ENCODE measurements around the gene ASPA. TPM values are rescaled to one million over a fixed set of nuclear protein-coding genes. Genes with fewer than 3 reads are reported as not detected.
"Not testable (repeated sequence)": the region's sequence is repeated elsewhere in the genome, so short reads cannot be mapped to it uniquely, and the experiment has no call there.

The ASPA gene
- total RNA-seq, 1 donor, result not detected

DNA sequence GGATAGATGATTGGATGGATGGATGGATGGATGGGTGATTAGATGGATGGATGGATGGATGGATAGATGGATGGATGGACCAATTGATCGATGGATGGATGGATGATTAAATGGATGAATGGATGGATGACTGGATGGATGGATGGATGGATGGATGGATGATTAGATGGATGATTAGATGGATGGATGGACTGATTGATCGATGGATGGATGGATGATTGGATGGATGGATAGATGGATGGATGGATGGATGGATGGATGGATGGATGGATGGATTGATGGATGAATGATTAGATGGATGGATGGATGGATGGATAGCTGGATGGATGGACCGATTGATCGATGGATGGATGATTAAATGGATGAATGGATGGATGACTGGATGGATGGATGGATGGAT lies 43.7 kb downstream of the ASPA start:
- H3K9me3 ChIP-seq (ENCODE audit: low read depth, low read length); H3K27me3 ChIP-seq (ENCODE audit: insufficient read depth, low read length); H3K4me3 ChIP-seq (ENCODE audit: low read length); H3K4me1 ChIP-seq (ENCODE audit: insufficient read depth, low read length): not testable (repeated sequence)

DNA sequence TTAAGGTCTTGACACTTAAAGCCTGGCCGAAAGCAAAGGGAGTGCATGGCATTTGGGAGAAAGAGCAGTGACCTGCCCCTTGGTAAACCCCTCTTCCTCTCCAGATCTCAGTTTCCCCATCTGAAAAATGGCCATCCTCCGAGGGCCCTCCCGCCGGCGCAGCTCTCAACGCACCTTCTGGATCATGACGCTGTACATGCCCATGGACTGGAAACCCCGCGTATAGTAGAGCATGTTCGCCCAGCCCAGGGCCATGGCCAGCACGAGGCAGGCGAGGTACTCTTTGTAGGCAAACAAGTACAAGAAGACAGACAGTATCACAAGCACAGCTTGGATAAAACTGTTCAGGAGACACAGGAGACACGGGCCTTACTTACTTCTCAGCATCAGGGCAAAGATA lies 48.2 kb downstream of the ASPA start:
- Histone ChIP-seq H3K27me3 (ENCODE audit: insufficient read depth, low read length) (no peaks in the 10 kb centered on the region), H3K4me1 (ENCODE audit: insufficient read depth, low read length) (no peaks in the 10 kb centered on the region), H3K9me3 (ENCODE audit: low read depth, low read length) (no peaks in the 10 kb centered on the region), H3K4me3 (ENCODE audit: low read length) (no peak overlapping the region)

DNA sequence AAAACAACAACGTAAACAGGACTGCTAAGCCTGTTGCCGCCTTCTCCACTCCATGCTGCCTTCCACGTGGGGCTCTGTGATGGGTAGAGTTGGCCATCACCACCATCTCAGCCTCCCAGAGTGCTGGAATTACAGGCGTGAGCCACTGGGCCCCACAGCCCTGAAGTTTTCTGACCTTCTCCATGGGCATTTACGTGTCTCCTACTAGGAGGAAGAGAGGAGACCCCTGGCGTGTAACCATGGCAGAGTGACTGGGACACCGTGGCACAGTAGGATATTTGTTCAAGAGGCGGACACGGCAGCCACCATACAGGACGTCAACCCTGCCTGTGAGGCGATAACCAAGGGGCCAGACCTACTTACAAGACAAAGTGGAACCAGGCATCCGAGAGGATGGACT lies 50.7 kb downstream of the ASPA start:
- Histone ChIP-seq H3K9me3 (ENCODE audit: low read depth, low read length) (no peaks in the 10 kb centered on the region), H3K27me3 (ENCODE audit: insufficient read depth, low read length) (no peaks in the 10 kb centered on the region), H3K4me1 (ENCODE audit: insufficient read depth, low read length) (no peaks in the 10 kb centered on the region), H3K4me3 (ENCODE audit: low read length) (no peak overlapping the region)

DNA sequence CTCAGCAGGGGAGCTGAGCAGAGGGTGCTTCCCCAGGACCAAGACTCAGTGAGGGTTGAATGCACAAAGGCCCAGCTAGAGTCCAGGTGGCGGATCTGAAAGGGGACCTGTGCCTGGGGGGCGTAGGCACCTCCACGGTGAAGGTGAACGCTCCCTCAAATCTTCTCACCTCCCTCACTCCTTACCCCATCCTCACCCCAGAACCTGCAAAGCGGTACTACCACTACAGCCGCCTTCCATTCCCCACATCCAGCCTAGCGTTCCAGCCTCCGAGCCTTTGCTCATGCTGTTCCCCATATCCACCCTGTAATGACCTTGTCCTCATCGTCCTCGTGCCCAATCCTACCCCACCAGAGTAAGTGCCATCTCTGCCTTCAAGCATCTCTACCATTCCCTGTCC lies 51.2 kb downstream of the ASPA start:
- H3K27me3 ChIP-seq (ENCODE audit: insufficient read depth, low read length), result no peaks in the 10 kb centered on the region
- H3K4me3 ChIP-seq (ENCODE audit: low read length), result no peak overlapping the region
- no peaks in the 10 kb centered on the region for H3K9me3 ChIP-seq (ENCODE audit: low read depth, low read length)
- H3K4me1 ChIP-seq (ENCODE audit: insufficient read depth, low read length), result no peaks in the 10 kb centered on the region

DNA sequence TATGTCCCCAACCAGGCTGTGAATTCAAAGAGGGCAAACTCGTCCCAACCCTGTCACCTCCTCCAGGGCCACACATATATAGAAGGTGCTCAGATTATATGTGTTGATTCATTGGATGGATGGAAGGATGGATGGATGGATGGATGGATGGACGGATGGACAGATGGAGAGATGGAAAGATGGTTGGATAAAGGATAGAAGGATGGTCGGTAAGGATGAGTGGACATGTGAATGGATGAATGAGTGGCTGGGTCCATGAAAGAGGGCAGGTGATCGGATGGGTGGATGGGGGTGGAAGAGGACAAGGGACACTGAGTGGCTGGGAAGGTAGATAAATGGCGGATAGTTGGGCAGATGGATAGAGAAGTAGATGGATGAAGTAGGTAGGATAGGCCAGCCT lies 51.7 kb downstream of the ASPA start:
- H3K27me3 ChIP-seq (ENCODE audit: insufficient read depth, low read length), result no peaks in the 10 kb centered on the region
- H3K4me3 ChIP-seq (ENCODE audit: low read length), result no peak overlapping the region
- no peaks in the 10 kb centered on the region for H3K4me1 ChIP-seq (ENCODE audit: insufficient read depth, low read length)

DNA sequence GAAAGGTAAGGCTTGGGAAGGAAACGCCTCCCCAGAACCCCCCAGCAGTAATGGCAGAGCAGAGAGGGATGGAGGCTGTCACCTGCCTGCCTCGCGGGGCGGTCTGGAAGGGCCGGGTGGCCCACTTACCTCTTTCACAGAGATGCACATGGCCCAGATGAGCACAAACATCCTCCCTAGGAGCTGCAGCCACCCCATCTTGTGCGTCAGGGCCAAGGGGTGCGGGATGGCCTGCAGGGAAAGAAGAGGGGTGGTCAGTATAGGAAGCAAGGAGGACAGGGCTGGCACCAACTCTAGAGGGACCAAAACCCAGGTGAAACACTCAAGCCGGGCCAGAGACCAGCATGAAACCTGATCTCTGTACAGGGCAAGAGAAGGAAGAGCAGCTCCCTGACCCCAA lies 52.1 kb downstream of the ASPA start:
- Histone ChIP-seq H3K9me3 (ENCODE audit: low read depth, low read length) (no peaks in the 10 kb centered on the region), H3K27me3 (ENCODE audit: insufficient read depth, low read length) (no peaks in the 10 kb centered on the region), H3K4me1 (ENCODE audit: insufficient read depth, low read length) (no peaks in the 10 kb centered on the region), H3K4me3 (ENCODE audit: low read length) (no peak overlapping the region)

More for the DNA sequence above, 51.7 kb downstream of the ASPA start:
- H3K9me3 ChIP-seq (ENCODE audit: low read depth, low read length), result no peaks in the 10 kb centered on the region

DNA sequence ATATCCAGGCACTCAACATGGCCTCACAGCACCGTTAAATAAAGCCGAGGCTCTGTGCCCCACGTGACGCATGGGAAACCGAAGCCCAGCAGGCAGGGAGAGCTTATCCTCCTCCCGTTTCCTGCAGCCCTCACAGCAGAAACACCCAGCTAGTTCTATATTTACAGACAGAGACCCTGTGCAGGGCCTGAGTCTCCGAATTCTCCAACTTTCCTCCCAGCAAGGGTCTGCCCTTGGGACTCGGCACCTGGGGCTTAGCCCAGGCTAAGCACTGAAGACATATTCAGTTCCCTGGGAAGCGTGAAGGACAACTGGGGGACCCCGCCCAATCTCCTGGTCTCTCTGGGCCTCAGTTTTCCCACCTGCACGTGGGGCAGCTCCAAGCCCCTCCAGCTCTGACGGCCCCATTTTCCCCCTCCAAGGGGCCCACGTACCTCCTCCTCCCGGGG lies 52.6 kb downstream of the ASPA start:
- H3K4me1 ChIP-seq (ENCODE audit: insufficient read depth, low read length), result no peaks in the 10 kb centered on the region
- H3K9me3 ChIP-seq (ENCODE audit: low read depth, low read length), result no peaks in the 10 kb centered on the region
- no peak overlapping the region for H3K4me3 ChIP-seq (ENCODE audit: low read length)
- no peaks in the 10 kb centered on the region for H3K27me3 ChIP-seq (ENCODE audit: insufficient read depth, low read length)

DNA sequence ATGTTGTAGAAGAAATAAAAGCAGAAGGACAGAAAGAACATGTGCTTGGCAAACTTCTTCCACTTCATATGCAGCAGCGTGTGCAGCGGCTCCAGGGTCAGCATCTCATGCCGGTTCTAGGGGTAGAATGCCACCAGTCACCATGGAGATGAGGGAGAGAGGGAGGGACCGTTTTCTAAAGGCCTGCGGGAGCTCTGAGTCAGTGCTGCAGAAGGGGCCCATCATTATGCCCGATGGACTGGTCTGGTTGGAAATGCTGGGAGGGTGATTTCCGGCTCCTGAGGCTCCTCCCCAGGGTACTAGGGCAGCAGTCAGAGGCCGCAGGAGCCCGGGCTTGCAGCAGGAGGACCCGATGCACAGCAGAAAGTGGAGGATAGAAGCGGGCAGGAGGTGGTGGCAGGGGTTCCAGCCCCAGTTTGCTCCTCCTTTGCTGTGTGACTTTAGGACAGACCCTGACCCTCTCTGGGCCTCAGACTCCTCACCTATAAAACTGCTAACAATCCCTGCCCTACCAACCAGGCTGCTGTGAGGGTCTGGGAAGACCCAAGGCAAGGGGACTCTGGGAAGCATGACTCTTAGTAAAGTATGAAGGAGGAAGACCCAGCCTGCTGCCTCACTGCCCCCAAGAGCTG lies 53.2 kb downstream of the ASPA start:
- H3K9me3 ChIP-seq (ENCODE audit: low read depth, low read length), result no peaks in the 10 kb centered on the region
- no peaks in the 10 kb centered on the region for H3K27me3 ChIP-seq (ENCODE audit: insufficient read depth, low read length)
- no peak overlapping the region for H3K4me3 ChIP-seq (ENCODE audit: low read length)
- H3K4me1 ChIP-seq (ENCODE audit: insufficient read depth, low read length), result no peaks in the 10 kb centered on the region

DNA sequence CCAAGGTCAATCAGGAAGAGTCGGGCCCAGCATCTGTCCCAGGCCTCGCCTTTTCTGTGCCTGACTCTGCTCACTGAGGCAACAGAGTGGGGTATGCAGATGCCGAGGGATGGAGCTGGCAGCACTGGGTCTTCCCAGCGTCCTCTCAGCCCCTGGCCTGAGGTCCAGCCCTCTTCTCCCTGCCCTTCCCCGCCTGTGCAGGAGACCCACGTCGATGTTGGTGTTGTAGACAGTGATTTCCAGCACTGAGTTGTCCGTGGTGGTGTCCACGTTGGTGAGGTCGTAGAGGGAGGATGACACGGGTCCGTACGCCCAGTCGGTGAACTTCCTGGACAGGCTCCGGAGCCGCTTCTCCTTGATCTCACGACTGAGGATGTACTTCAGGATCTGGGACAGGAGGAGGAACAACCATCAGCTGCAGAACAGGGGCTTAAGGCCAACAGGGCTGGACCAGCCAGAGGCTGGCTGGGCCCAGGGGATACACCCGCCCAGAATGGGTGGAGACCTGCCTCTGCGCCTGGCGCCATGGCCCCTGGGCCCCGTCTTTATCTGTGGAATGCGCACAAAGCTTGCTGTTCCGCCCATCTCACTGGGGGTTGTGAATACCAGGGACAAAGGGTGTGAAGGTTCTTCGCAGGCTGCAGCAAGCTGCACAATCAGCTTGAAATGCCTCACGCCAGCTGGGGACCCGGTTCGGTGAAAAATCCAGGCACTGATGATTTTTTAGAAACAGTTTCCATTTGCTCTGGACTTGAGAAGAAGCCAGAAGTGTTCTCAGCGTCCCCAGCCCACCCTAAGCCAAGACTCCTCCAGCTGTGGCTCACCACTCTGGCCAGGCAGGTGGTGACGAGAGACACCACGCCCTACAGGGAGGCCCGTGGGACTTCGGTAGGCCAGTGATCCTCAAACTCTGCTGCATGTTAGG lies 54.3 kb downstream of the ASPA start:
- H3K4me3 ChIP-seq (ENCODE audit: low read length), result no peak overlapping the region
- no peaks in the 10 kb centered on the region for H3K27me3 ChIP-seq (ENCODE audit: insufficient read depth, low read length)
- no peaks in the 10 kb centered on the region for H3K4me1 ChIP-seq (ENCODE audit: insufficient read depth, low read length)
- no peaks in the 10 kb centered on the region for H3K9me3 ChIP-seq (ENCODE audit: low read depth, low read length)

DNA sequence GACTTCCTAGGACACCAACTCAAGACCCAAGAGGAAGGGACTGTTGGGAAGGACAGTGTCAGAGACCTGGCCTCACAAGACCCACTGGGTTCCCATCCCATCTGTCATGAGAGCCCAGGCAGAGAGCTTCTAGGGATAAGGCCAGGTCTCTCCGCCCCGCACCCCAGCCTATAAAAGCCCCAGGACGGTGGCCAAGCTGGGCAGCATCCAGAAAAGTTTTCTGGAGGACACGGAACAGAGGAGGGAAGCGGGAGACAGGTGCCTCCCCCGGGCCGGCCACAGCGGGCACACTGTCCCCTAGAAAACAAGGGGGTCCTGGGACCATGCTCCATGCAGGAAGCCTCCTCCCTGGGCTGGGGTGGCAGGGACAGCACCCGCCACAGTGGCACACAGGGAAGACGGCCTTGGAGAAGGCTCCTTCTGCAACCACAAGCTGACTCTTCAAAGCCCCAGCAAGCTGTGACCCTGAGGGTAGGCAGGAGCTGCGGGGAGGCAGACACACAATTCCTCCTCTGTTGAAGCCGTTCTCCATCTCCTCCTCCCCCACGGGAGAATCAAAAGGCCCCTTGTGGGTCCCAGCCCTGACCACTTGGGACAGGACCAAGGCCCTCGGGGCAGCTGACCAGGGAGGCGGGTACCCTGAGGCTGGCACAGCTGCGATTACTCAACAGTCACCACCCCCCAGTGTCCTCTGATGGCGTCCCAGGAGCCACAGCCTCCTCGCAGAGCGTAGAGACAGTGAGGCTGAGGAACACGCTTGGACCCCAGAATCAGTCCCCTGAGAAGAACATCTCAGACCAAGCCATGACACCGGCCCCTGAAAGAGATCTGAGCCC lies 55.7 kb downstream of the ASPA start:
- no peaks in the 10 kb centered on the region for H3K27me3 ChIP-seq (ENCODE audit: insufficient read depth, low read length)
- H3K4me3 ChIP-seq (ENCODE audit: low read length), result no peak overlapping the region
- H3K9me3 ChIP-seq (ENCODE audit: low read depth, low read length), result no peaks in the 10 kb centered on the region
- no peaks in the 10 kb centered on the region for H3K4me1 ChIP-seq (ENCODE audit: insufficient read depth, low read length)

DNA sequence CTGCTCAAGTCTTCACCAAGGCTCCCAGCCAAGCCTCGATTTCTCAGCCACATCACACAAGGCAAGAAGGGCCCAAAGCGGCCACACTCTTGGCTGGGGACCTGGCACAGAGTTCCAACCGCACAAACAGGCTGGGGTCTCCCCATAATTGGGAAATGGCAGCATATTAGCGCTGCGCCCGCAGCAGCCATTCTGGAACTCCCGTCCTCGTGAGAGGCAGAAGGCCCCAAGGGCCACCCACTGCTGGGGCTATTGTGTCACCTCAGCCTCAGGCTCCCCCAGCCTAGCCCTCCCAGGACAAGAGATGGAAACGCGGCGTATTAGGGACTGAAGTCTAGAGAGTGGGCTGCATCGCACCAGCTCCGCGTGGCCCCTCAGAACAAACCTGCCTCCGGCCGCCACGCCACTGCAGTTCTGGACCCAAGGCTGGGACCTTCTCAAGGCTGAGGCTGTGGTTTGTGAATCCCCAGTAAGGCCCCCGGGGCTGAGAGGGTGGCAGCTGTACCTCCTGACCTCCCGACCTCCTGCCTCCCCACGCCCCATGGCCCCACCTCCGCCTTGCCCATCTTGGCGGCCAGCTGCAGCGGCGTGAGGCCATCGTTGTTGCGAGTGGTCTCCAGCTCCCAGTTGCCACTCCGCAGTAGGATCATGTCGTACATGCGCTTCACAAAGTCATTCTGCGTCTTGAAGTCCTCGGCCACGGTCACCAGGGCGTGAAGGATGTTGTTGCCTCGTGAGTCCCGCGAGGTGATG lies 56.5 kb downstream of the ASPA start:
- H3K9me3 ChIP-seq (ENCODE audit: low read depth, low read length), result no peaks in the 10 kb centered on the region
- H3K4me1 ChIP-seq (ENCODE audit: insufficient read depth, low read length), result no peaks in the 10 kb centered on the region
- H3K27me3 ChIP-seq (ENCODE audit: insufficient read depth, low read length), result no peaks in the 10 kb centered on the region
- H3K4me3 ChIP-seq (ENCODE audit: low read length), result no peak overlapping the region

DNA sequence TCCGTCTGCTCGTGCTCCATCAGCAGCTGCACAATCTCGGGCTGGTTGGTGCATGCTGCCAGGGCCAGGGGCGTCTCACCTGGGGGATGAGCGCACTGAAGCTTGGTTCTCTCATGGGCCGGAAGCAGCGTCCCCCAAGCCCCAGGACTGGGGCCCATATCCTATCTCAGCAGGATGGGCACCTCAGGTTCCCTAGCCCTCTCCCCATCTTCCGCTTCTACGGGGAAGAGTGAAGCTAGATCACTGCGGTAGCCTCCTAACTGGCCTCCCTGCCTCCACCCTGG lies 57.0 kb downstream of the ASPA start:
- no peaks in the 10 kb centered on the region for H3K27me3 ChIP-seq (ENCODE audit: insufficient read depth, low read length)
- H3K4me3 ChIP-seq (ENCODE audit: low read length), result no peak overlapping the region
- H3K9me3 ChIP-seq (ENCODE audit: low read depth, low read length), result no peaks in the 10 kb centered on the region
- H3K4me1 ChIP-seq (ENCODE audit: insufficient read depth, low read length), result no peaks in the 10 kb centered on the region

DNA sequence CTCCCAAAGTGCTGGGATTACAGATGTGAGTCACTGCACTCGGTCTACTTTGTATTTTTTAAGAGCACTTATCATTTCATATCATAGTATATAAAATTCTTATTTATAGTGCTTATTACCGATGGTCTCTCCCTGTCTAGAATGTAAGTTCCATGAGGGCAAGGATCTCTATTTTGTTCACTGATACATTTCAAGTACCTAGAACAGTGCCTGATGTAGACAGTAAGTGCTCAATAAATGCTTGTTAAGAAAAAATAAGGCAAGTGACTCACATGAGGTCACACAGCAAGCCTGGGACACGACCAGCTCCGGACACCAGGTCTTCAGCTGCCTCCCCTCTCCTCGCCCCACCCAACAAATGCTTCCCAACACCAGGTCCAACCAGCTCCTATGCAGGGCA lies 58.0 kb downstream of the ASPA start:
- no peak overlapping the region for H3K4me3 ChIP-seq (ENCODE audit: low read length)
- H3K4me1 ChIP-seq (ENCODE audit: insufficient read depth, low read length), result no peaks in the 10 kb centered on the region
- H3K27me3 ChIP-seq (ENCODE audit: insufficient read depth, low read length), result no peaks in the 10 kb centered on the region
- no peaks in the 10 kb centered on the region for H3K9me3 ChIP-seq (ENCODE audit: low read depth, low read length)

DNA sequence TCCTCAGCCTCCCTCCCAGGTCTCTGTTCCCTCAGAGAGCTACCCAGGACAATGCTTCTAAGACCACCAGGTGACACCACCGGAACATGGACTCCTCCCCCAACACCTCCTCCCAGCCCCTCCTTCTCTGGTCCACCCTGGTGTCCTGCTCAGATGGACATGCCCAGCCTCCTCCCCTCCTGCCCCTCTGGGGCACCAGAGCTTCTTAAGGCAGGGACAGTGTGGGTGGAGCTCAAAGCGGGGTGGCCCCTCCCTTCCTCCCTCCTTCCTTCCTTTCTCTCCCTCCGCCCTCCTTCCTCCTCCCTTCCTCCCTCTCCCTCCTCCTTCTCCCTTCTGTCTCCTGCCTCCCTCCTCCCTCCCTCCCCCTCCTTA lies 59.1 kb downstream of the ASPA start:
- H3K4me1 ChIP-seq (ENCODE audit: insufficient read depth, low read length), result no peaks in the 10 kb centered on the region
- no peak overlapping the region for H3K4me3 ChIP-seq (ENCODE audit: low read length)
- H3K27me3 ChIP-seq (ENCODE audit: insufficient read depth, low read length), result no peaks in the 10 kb centered on the region
- no peaks in the 10 kb centered on the region for H3K9me3 ChIP-seq (ENCODE audit: low read depth, low read length)

Measured in mononuclear cell (primary cell).